GM18873 (cell line): ENCODE measurements around the gene MFN1.

Experiments
- ATAC-seq: cut with Tn5 transposase; IDR thresholded peaks from one replicate; pipeline ENCODE4 v1.9.1; 2021; ENCODE audit warnings: mild to moderate bottlenecking, moderate library complexity, moderate number of reproducible peaks; ENCODE audit not compliant: unreplicated experiment, low FRiP score

Gene MFN1

DNA sequence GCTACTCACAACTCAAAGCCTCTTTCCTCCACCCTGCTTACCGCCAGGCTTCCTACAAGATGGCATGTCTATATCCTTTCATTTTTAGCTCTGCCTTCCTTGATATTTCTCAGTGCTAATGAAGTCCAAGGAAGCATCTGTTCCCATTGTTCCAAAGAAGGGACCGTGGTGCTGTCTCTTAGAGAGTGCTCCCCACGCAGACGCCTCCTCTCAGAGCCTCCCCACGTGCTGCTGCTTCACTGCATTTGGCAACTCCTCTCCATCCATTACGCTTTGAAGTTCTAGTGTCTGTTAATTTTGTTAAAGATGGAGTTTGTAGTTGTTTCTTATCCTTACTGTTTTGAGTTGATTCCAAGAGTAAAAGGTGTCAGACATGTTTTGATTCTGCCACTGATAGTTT lies 77.6 kb downstream of the MFN1 start:
- ATAC-seq = no peak

GRCh38 chr3:179428876-179429548 lies 81.5 kb downstream of the MFN1 start:
- no peak for ATAC-seq

DNA sequence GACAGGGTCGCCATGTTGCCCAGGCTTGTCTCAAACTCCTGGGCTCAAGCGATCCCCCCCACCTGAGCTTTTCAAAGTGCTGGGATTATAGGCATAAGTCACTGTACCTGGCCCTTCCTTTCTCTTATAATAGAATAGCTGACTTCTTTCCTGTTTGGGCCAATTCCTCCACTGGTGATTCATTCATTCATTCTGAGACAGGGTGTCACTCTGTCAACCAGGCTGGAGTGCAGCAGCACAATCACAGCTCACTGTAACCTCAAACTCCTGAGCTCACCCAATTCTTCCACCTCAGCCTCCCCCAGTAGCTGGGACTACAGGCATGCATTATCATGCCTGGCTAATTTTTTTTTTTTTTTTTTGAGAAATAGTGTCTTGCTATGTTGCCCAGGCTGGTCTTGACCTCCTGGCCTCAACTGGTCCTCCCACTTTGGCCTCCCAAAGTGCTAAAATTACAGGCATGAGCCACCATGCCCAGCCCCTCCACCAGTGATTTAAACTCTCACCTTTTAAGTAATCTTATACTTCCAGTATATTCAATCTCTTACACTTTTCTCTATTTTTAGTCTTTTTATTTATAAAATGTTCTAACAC lies 82.9 kb downstream of the MFN1 start:
- ATAC-seq = no peak

DNA sequence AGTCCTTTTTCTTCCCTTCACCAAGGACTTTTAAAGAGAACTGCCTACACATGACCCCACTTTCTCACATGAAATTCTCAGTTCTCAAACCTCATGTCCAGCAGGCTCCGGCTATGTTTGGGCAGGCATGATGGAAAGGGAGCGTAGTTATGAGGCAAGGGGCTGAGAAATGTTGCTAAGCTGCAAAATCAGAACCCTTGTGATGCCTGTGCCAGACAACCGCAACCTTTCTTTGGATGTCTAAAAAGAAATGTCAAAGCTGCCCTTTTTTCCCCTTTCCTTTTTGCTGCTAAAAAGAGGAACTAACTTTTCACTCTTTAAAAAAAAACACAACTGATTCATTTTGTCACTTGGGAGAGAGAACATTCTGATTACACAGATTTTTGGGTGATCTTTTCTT lies 84.5 kb downstream of the MFN1 start:
- ATAC-seq = no peak

GRCh38 chr3:179432451-179432850 lies 84.9 kb downstream of the MFN1 start:
- ATAC-seq = no peak

DNA sequence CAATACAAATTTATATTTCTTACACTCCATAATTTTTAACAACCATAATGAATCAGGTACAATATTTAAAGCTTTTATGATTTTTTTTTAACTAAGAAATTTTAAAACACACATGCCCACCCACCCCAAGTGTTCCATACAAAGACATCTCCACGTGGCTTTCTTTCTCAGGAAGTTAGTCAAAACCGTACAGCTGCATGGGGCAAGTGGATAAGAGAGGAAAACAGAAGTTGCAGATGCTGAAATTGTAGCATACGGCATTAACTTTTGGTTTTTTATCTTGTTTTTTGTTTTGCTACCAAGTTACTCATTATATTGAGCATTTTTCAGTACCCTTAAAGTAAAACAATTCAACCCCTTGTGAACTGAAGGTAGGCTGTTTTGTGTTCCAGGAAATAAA lies 89.0 kb downstream of the MFN1 start:
- ATAC-seq = no peak

GRCh38 chr3:179438841-179439240 lies 91.3 kb downstream of the MFN1 start:
- ATAC-seq = peak; percentile 75
